ENCODE measurements around the gene ADGRG3. TPM values are rescaled to one million over a fixed set of nuclear protein-coding genes. Genes with fewer than 3 reads are reported as not detected.

Gene ADGRG3
- total and polyA plus RNA-seq, 11 donors = 0.12 to 1.4 (median 0.53) TPM

GRCh38 chr16:57693550-57693949 lies 25.4 kb downstream of the ADGRG3 start:
- Histone ChIP-seq H3K4me1 (peaks cover 0 to 16% (median 0%) of the 10 kb centered on the region in 12 donors), H3K27me3 (peaks cover 0 to 10% (median 0%) of the 10 kb centered on the region in 9 donors), H3K36me3 (no peaks in the 10 kb centered on the region), H3K9me3 (no peaks in the 10 kb centered on the region), H3K27ac (no peak overlapping the region), H3K4me3 (no peak overlapping the region)
- ATAC-seq = no peak
- TF ChIP-seq CTCF (IDR thresholded peaks at IDR 0.05) (no peak), POLR2A (IDR thresholded peaks at IDR 0.05) (no peak)
- 75 to 79% (median 78%) methylated on average over 4 of the region's 4 CpGs; no CpG with 5 or more reads in 1 of the 4 donors for WGBS, 4 donors
- intact Hi-C loops (cut with DNase I) = no loop called here
- DNase-seq = no peak

- H3K27ac ChIP-seq = no peak overlapping the region
These were observed 26.2 kb downstream of the ADGRG3 start for GRCh38 chr16:57694231-57694724.

GRCh38 chr16:57694725-57695679 lies 26.9 kb downstream of the ADGRG3 start, which contains the start of gene DRC7:
DRC7 (plus strand) TSS chr16:57694806; CDS start chr16:57697950, 3,144 bp downstream.
- no peaks in the 10 kb centered on the region for H3K36me3 ChIP-seq
- peak in 3 of 4 donors; percentile 41 to 70 (median 53) for ATAC-seq
- no peaks in the 10 kb centered on the region for H3K9me3 ChIP-seq
- peak within 1 kb of the TSS in 4 of 12 donors; percentile 13 to 45 (median 30) for H3K4me3 ChIP-seq
- H3K27me3 ChIP-seq = peaks cover 0 to 4% (median 0%) of the 10 kb centered on the region in 9 donors
- WGBS, 4 donors = 34 to 46% (median 36%) methylated on average over 7 to 8 of the region's 8 CpGs
- DNase-seq = peak in 2 of 5 donors; percentile 29 to 35
- TF ChIP-seq CTCF (IDR thresholded peaks at IDR 0.05) = no peak
- no peak for TF ChIP-seq POLR2A (IDR thresholded peaks at IDR 0.05)
- no peak within 1 kb of the TSS for H3K27ac ChIP-seq
- intact Hi-C loops (cut with DNase I) = no loop called here
- H3K4me1 ChIP-seq = peaks cover 0 to 11% (median 0%) of the 10 kb centered on the region in 12 donors

More at GRCh38 chr16:57694231-57694724, 26.2 kb downstream of the ADGRG3 start:
- WGBS, 4 donors = 65 to 70% (median 67%) methylated on average over 10 of the region's 10 CpGs
- Histone ChIP-seq H3K9me3 (no peaks in the 10 kb centered on the region), H3K4me1 (peaks cover 0 to 16% (median 0%) of the 10 kb centered on the region in 12 donors), H3K4me3 (peak overlapping the region in 1 of 12 donors; percentile 45), H3K27me3 (peaks cover 0 to 10% (median 0%) of the 10 kb centered on the region in 9 donors), H3K36me3 (no peaks in the 10 kb centered on the region)
- no peak for DNase-seq
- no peak for ATAC-seq
- TF ChIP-seq CTCF (IDR thresholded peaks at IDR 0.05) (no peak), POLR2A (IDR thresholded peaks at IDR 0.05) (no peak)
- intact Hi-C loops (cut with DNase I) = no loop called here

GRCh38 chr16:57695680-57696069 lies 27.6 kb downstream of the ADGRG3 start:
- ATAC-seq = no peak

More at GRCh38 chr16:57695680-57696069, 27.6 kb downstream of the ADGRG3 start:
- TF ChIP-seq CTCF (IDR thresholded peaks at IDR 0.05) = no peak
- TF ChIP-seq POLR2A (IDR thresholded peaks at IDR 0.05) = no peak
- Histone ChIP-seq H3K36me3 (no peaks in the 10 kb centered on the region), H3K4me1 (peaks cover 0 to 5% (median 0%) of the 10 kb centered on the region in 12 donors), H3K27ac (no peak overlapping the region), H3K9me3 (no peaks in the 10 kb centered on the region), H3K4me3 (no peak overlapping the region), H3K27me3 (no peaks in the 10 kb centered on the region)
- WGBS, 4 donors = 70 to 87% (median 76%) methylated on average over 5 of the region's 5 CpGs
- no peak for DNase-seq
- intact Hi-C loops (cut with DNase I) = no loop called here
